ENCODE data around the gene COQ10B. TPM values are rescaled to one million over a fixed set of nuclear protein-coding genes. Genes with fewer than 3 reads are reported as not detected.

The COQ10B gene
- total RNA-seq, 4 donors from 2014 or later: 27.2 to 38.8 (median 30.0) TPM

DNA sequence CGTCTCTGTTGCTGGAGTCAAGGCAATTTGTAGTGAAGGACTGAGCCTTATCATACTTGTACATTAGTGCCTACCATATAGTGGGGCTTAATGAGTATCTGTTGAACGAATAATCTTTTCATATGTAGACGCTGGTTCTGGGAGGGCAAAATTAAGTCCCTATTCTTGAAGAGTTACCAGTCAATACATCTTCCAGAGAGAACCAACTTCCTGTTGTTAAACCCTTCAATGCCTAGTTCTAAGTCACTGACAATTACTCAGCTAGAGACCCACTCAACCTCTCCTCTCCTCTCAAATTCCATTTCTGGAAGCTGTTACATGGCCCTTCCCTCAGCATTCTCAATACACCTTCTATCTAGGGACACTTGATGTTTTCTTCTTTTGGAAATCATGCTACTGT lies 61.4 kb downstream of the COQ10B start:
- TF ChIP-seq CTCF (IDR thresholded peaks at IDR 0.05) (no peak), POLR2A (IDR thresholded peaks at IDR 0.05) (no peak)
- 65 to 67% methylated on average over 3 of the region's 3 CpGs for WGBS, 2 donors
- peak overlapping the region; percentile 91 to 98 (median 97) for H3K27ac ChIP-seq
- no peaks in the 10 kb centered on the region for H3K27me3 ChIP-seq
- H3K4me3 ChIP-seq (replicated peaks in 1 of 3): peak overlapping the region in 1 of 3 donors; percentile 59
- no peaks in the 10 kb centered on the region for H3K9me3 ChIP-seq
- intact Hi-C loops (cut with DNase I): loop anchor here (10.0 kb wide), 1 partner anchor 80 kb away; the partner anchor contains the start of gene SF3B1
- peaks cover 0 to 7% of the 10 kb centered on the region in 2 donors for H3K4me1 ChIP-seq
- DNase-seq: no peak
- H3K36me3 ChIP-seq: no peaks in the 10 kb centered on the region

- intact Hi-C loops (cut with DNase I): loop anchor here (10.0 kb wide), 1 partner anchor 81 kb away; the partner anchor contains the start of gene SF3B1
- H3K27me3 ChIP-seq: no peaks in the 10 kb centered on the region
- TF ChIP-seq POLR2A (IDR thresholded peaks at IDR 0.05) (no peak), CTCF (IDR thresholded peaks at IDR 0.05) (no peak)
- peak overlapping the region; percentile 91 to 98 (median 97) for H3K27ac ChIP-seq
- DNase-seq: no peak
- no peaks in the 10 kb centered on the region for H3K9me3 ChIP-seq
- H3K4me1 ChIP-seq: peaks cover 0 to 7% of the 10 kb centered on the region in 2 donors
- H3K4me3 ChIP-seq (replicated peaks in 1 of 3): peak overlapping the region; percentile 9 to 95 (median 59)
- no peaks in the 10 kb centered on the region for H3K36me3 ChIP-seq
- 1 to 3% methylated on average over 16 of the region's 16 CpGs for WGBS, 2 donors
Measured at GRCh38 chr2:197515315-197515738, 62.0 kb downstream of the COQ10B start.

DNA sequence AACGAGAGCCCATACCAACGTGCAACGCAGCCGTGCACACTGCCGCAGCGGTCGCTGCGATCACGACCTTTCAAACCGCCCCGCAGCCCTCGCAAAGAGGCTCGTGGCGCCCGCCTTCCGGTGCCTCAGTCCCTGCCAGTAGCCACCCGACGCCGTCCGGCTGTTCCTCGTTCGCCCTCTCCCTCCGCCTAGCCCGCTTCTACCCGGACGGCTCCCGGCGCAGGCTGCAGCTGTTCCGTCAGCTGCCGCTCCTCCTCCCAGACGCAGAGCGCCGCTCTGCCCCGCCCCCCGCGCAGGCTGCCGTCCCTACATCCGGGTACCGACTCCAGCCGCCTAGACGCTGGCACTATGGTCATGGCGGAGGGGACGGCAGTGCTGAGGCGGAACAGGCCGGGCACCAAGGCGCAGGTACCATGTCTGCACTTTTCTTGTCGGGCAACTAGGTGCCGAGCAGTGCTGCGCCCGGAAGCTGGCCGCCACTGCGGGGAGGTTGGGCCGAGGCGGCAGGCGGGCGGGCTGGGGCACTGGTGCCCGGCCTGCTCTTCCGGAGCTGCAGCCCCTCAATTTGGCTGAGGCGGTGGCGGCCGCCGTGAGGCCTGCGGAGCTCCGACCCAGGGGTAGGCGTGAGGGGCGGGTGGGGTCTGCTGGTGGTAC lies 62.5 kb downstream of the COQ10B start, which contains the start of gene MOB4:
Gene MOB4 (plus strand): TSS at position 328 of the 654 bp plus-strand sequence. CDS start 21 bp downstream, at position 349.
- Histone ChIP-seq H3K4me3 (replicated peaks in 1 of 3) (peak within 1 kb of the TSS; percentile 59 to 95 (median 84)), H3K27me3 (no peaks in the 10 kb centered on the region), H3K36me3 (no peaks in the 10 kb centered on the region), H3K4me1 (peaks cover 0 to 7% of the 10 kb centered on the region in 2 donors), H3K9me3 (no peaks in the 10 kb centered on the region), H3K27ac (peak within 1 kb of the TSS; percentile 91 to 98 (median 97))
- intact Hi-C loops (cut with DNase I): loop anchor here (10.0 kb wide), 1 partner anchor 81 kb away; the partner anchor contains the start of gene SF3B1
- TF ChIP-seq CTCF (IDR thresholded peaks at IDR 0.05) (peak in 1 of 6 experiments; percentile 29), POLR2A (IDR thresholded peaks at IDR 0.05) (peak; percentile 33 to 99)
- WGBS, 2 donors: 0 to 2% methylated on average over 5 to 11 of the region's 66 CpGs
- DNase-seq: peak; percentile 95

- no peaks in the 10 kb centered on the region for H3K27me3 ChIP-seq
- WGBS, 2 donors: 0 to 3% methylated on average over 7 to 16 of the region's 17 CpGs
- H3K9me3 ChIP-seq: no peaks in the 10 kb centered on the region
- peak overlapping the region; percentile 91 to 98 (median 97) for H3K27ac ChIP-seq
- peak overlapping the region; percentile 59 to 95 (median 84) for H3K4me3 ChIP-seq (replicated peaks in 1 of 3)
- H3K4me1 ChIP-seq: peaks cover 0 to 7% of the 10 kb centered on the region in 2 donors
- intact Hi-C loops (cut with DNase I): loop anchor here (10.0 kb wide), 1 partner anchor 82 kb away; the partner anchor contains the start of gene SF3B1
- no peaks in the 10 kb centered on the region for H3K36me3 ChIP-seq
- peak in 1 of 2 donors; percentile 40 for DNase-seq
- TF ChIP-seq POLR2A (IDR thresholded peaks at IDR 0.05) (no peak), CTCF (IDR thresholded peaks at IDR 0.05) (no peak)
Measured at GRCh38 chr2:197516393-197516761, 63.0 kb downstream of the COQ10B start.

DNA sequence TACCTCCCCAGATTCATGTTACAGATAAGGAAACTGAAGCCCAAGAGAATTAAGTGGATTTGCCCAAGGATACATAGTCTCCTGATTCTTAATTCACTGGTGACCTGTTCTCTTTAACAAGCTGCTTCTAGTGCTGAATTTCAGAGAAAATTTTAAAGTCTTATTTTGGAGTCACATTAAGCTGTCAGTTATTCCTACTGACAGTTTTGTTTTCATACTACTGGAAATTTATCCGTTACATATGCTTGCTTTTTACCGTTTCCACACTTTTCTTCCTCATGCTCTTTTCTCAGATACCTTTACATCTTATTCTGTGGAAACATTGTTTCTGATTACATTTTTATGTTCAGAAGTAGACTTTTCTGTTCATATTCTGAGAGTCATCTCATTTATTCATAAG lies 63.8 kb downstream of the COQ10B start:
- H3K27me3 ChIP-seq: no peaks in the 10 kb centered on the region
- 49 to 53% methylated on average over 2 of the region's 2 CpGs for WGBS, 2 donors
- intact Hi-C loops (cut with DNase I): loop anchor here (10.0 kb wide), 1 partner anchor 82 kb away; the partner anchor contains the start of gene SF3B1
- TF ChIP-seq POLR2A (IDR thresholded peaks at IDR 0.05): no peak
- TF ChIP-seq CTCF (IDR thresholded peaks at IDR 0.05): no peak
- H3K4me3 ChIP-seq (replicated peaks in 1 of 3): peak overlapping the region in 1 of 3 donors; percentile 59
- no peaks in the 10 kb centered on the region for H3K36me3 ChIP-seq
- peak overlapping the region in 1 of 3 donors; percentile 97 for H3K27ac ChIP-seq
- H3K4me1 ChIP-seq: peaks cover 0 to 7% of the 10 kb centered on the region in 2 donors
- no peak for DNase-seq
- H3K9me3 ChIP-seq: no peaks in the 10 kb centered on the region
